22Rv1 (cell line): ENCODE data around the gene ANKIB1.

Source experiments
- ZFX ChIP-seq: fragments of 450-650 bp; IDR thresholded peaks from 2 replicates; pipeline ENCODE4 v1.6.1; 2017; ENCODE audit warnings: antibody characterized with exemption, borderline replicate concordance
- TF ChIP-seq, protein P1 (sequence below): fragments of 450-650 bp; IDR thresholded peaks from 2 replicates; pipeline ENCODE4 v1.5.1; 2017; ENCODE audit warnings: mild to moderate bottlenecking

DNA sequence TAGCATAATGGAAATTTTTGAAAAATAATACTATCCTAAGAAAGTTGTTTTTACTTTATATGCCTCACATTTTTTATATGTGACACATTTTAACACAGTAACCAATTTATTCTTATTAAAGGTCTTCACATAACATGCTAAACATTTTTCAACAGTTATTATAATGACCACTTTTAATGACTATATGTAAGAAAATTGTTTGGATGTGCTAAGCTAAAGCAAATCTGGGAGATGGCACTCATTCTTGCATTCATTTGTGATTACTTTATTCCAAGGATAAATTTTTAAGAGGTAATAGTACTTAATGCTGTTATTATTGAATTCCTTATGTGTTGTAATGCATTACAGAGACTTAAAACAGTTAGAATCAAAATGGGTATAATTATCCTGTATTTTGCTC lies 88.1 kb downstream of the ANKIB1 start:
- TF ChIP-seq, protein P1, sequence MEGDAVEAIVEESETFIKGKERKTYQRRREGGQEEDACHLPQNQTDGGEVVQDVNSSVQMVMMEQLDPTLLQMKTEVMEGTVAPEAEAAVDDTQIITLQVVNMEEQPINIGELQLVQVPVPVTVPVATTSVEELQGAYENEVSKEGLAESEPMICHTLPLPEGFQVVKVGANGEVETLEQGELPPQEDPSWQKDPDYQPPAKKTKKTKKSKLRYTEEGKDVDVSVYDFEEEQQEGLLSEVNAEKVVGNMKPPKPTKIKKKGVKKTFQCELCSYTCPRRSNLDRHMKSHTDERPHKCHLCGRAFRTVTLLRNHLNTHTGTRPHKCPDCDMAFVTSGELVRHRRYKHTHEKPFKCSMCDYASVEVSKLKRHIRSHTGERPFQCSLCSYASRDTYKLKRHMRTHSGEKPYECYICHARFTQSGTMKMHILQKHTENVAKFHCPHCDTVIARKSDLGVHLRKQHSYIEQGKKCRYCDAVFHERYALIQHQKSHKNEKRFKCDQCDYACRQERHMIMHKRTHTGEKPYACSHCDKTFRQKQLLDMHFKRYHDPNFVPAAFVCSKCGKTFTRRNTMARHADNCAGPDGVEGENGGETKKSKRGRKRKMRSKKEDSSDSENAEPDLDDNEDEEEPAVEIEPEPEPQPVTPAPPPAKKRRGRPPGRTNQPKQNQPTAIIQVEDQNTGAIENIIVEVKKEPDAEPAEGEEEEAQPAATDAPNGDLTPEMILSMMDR = no peak
- TF ChIP-seq ZFX = no peak
